ENCODE data around the gene DENND4A.

The DENND4A gene

GRCh38 chr15:65790694-65791334 is 1.3 kb downstream of the DENND4A start:
- Histone ChIP-seq H3K27ac (ENCODE audit: extremely low read depth, low read depth, low read length) (peak overlapping the region; percentile 76), H3K4me3 (ENCODE audit: low read depth, low read length) (peak overlapping the region; percentile 70), H3K4me1 (ENCODE audit: control insufficient read depth, insufficient read depth, low read length) (peaks cover 19% of the 10 kb centered on the region), H3K36me3 (ENCODE audit: control insufficient read depth in 2 of 2, insufficient read depth in 1 of 2, low read length in 2 of 2) (no peaks in the 10 kb centered on the region), H3K9me3 (ENCODE audit: control insufficient read depth, insufficient read depth, low read depth, low read length) (no peaks in the 10 kb centered on the region)
- ChIA-PET CTCF (interaction anchor here (0.7 to 4.3 kb wide), 4 partner anchors 21 to 152 kb away, joined by 3 to 14 read pairs (median 4); no protein-coding TSS in a partner anchor), POLR2A (interaction anchor here (1.3 to 3.3 kb wide), 3 partner anchors 24 to 79 kb away, joined by 3 to 17 read pairs (median 16); partner anchors contain the start of gene RAB11A)
- TF ChIP-seq REPIN1 (tag by site-specific recombination; IDR thresholded peaks at IDR 0.05; ENCODE audit: low read depth) = 0 out of 2 replicates have a peak, but pooled peaks have one; percentile 77
- TF ChIP-seq ZNF776 (tag by site-specific recombination; IDR thresholded peaks at IDR 0.05; ENCODE audit: borderline replicate concordance) = no peak
- TF ChIP-seq SCRT1 (tag by site-specific recombination; IDR thresholded peaks at IDR 0.05; ENCODE audit: borderline replicate concordance) = peak; percentile 60
- peak; percentile 88 for TF ChIP-seq MYNN (tag by site-specific recombination; IDR thresholded peaks at IDR 0.05; ENCODE audit: borderline replicate concordance)
- peak; percentile 90 for TF ChIP-seq SCRT2 (tag by site-specific recombination; IDR thresholded peaks at IDR 0.05)
- no peak for TF ChIP-seq GLIS1 (tag by site-specific recombination; IDR thresholded peaks at IDR 0.05)
- no peak for TF ChIP-seq ZNF10 (tag by site-specific recombination; IDR thresholded peaks at IDR 0.05)
- peak; percentile 74; the same call in 1 of the 2 replicates for TF ChIP-seq PRDM6 (tag by site-specific recombination; IDR thresholded peaks at IDR 0.05)

GRCh38 chr15:65789759-65790425 is 2.2 kb downstream of the DENND4A start:
- H3K36me3 ChIP-seq (ENCODE audit: control insufficient read depth in 2 of 2, insufficient read depth in 1 of 2, low read length in 2 of 2) = peaks cover 0 to 4% of the 10 kb centered on the region in 2 experiments; a peak in 1 of 3 replicates
- H3K4me1 ChIP-seq (ENCODE audit: control insufficient read depth, insufficient read depth, low read length) = peaks cover 19% of the 10 kb centered on the region
- CTCF ChIA-PET = interaction anchor here (0.6 to 4.3 kb wide), 4 partner anchors 22 to 402 kb away, joined by 3 to 14 read pairs (median 4); no protein-coding TSS in a partner anchor
- H3K4me3 ChIP-seq (ENCODE audit: low read depth, low read length) = peak overlapping the region; percentile 70; the same call in 1 of the 2 replicates
- no peak overlapping the region for H3K27ac ChIP-seq (ENCODE audit: extremely low read depth, low read depth, low read length)
- POLR2A ChIA-PET = interaction anchor here (0.6 to 3.3 kb wide), 3 partner anchors 43 to 484 kb away, joined by 5 to 17 read pairs (median 16); partner anchors contain the start of gene RAB11A
- H3K9me3 ChIP-seq (ENCODE audit: control insufficient read depth, insufficient read depth, low read depth, low read length) = no peaks in the 10 kb centered on the region
- TF ChIP-seq KLF10 (tag by site-specific recombination; IDR thresholded peaks at IDR 0.05) = peak; percentile 23; the same call in 1 of the 2 replicates
- no peak for TF ChIP-seq ZNF23 (tag by site-specific recombination; IDR thresholded peaks at IDR 0.05; ENCODE audit: borderline replicate concordance)

GRCh38 chr15:65789105-65789504 is 3.0 kb downstream of the DENND4A start:
- peaks cover 0 to 7% of the 10 kb centered on the region in 2 experiments; a peak in 1 of 3 replicates for H3K36me3 ChIP-seq (ENCODE audit: control insufficient read depth in 2 of 2, insufficient read depth in 1 of 2, low read length in 2 of 2)
- TF ChIP-seq ZBTB49 (tag by site-specific recombination; IDR thresholded peaks at IDR 0.05; ENCODE audit: low read depth) (no peak), ZNF121 (tag by site-specific recombination; IDR thresholded peaks at IDR 0.05) (peak; percentile 94), ZNF585B (tag by site-specific recombination; IDR thresholded peaks at IDR 0.05) (no peak), ZNF768 (tag by site-specific recombination; IDR thresholded peaks at IDR 0.05) (0 out of 2 replicates have a peak, but pooled peaks have one; percentile 1), ZNF341 (tag by site-specific recombination; IDR thresholded peaks at IDR 0.05; ENCODE audit: low read depth) (no peak), ZNF701 (tag by site-specific recombination; IDR thresholded peaks at IDR 0.05) (no peak), WT1 (tag by site-specific recombination; IDR thresholded peaks at IDR 0.05) (peak; percentile 84), ZNF488 (tag by site-specific recombination; IDR thresholded peaks at IDR 0.05) (no peak), ZBTB8A (tag by site-specific recombination; IDR thresholded peaks at IDR 0.05) (peak; percentile 35), ZNF433 (tag by site-specific recombination; IDR thresholded peaks at IDR 0.05; ENCODE audit: low read depth) (no peak), KLF7 (tag by site-specific recombination; IDR thresholded peaks at IDR 0.05; ENCODE audit: borderline replicate concordance) (no peak)
- no peak overlapping the region for H3K4me3 ChIP-seq (ENCODE audit: low read depth, low read length)
- peaks cover 19% of the 10 kb centered on the region for H3K4me1 ChIP-seq (ENCODE audit: control insufficient read depth, insufficient read depth, low read length)
- H3K9me3 ChIP-seq (ENCODE audit: control insufficient read depth, insufficient read depth, low read depth, low read length) = no peaks in the 10 kb centered on the region
- ChIA-PET POLR2A (no interaction called here), CTCF (interaction anchor here (0.6 to 4.3 kb wide), 2 partner anchors 151 to 403 kb away, joined by 4 to 14 read pairs; no protein-coding TSS in a partner anchor)
- H3K27ac ChIP-seq (ENCODE audit: extremely low read depth, low read depth, low read length) = no peak overlapping the region

All from HEK293 (cell line).